MM.1S (cell line): ENCODE measurements around the gene SH3TC2.

Source experiments
- CTCF ChIP-seq: fragments of 300-600 bp; sonication (generic); IDR thresholded peaks from 2 replicates; pipeline ENCODE4 v1.5.1; 2016; ENCODE audit warnings: antibody characterized with exemption, low read length, mixed read lengths
- EZH2 ChIP-seq: fragments of 300-600 bp; sonication (generic); optimal IDR thresholded peaks from 2 replicates; pipeline ENCODE3; 2017; ENCODE audit warnings: low read depth, mild to moderate bottlenecking, antibody characterized with exemption, low read length, mixed read lengths

GRCh38 chr5:149083846-149084245 is 21.0 kb upstream of the SH3TC2 start:
- TF ChIP-seq CTCF = no peak
- no peak for TF ChIP-seq EZH2
